OCI-LY1 (cell line): Measurements from ENCODE around the gene PTX4.

Experiments
- CTCF ChIP-seq: fragments of 200-600 bp; sonication (generic), shearing (Covaris generic); IDR thresholded peaks from 2 replicates; pipeline ENCODE4 v1.5.1; 2017; ENCODE audit warnings: mild to moderate bottlenecking, antibody characterized with exemption, low read length, moderate library complexity, mixed read lengths
- EZH2 ChIP-seq: fragments of 200-600 bp; sonication (generic), shearing (Covaris generic); IDR thresholded peaks from 2 replicates; pipeline ENCODE4 v1.8.0; 2017; ENCODE audit warnings: borderline replicate concordance, mixed run types, mild to moderate bottlenecking, antibody characterized with exemption, low read length, moderate library complexity, mixed read lengths

DNA sequence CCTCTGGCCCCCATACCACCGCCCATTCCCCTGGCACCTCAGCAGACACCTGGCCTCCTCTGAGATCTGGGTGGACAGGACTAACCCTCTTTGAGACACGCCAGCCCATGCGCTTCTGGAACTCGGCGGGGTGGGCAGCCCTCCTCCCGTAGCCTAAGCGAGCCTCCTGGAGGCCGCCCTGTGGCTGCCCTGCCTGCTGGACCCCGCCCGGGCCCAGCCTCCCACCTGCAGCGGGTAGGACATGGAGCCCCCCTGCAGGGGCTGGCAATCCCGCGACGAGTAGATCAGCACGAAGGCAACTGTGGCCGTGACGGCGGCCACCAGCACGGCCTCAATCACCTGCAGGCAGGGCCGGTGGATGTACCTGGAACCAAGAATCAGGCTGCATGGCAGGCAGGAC is 36.2 kb downstream of the PTX4 start:
- no peak for TF ChIP-seq CTCF
- no peak for TF ChIP-seq EZH2
